ENCODE results near the gene ZSCAN29.
A peak's percentile ranks its signal among the peaks of the same experiment; 100 is the strongest.

The ZSCAN29 gene

GRCh38 chr15:43325039-43325684 lies 45.7 kb downstream of the ZSCAN29 start:
- TF ChIP-seq EGR1 (IDR thresholded peaks at IDR 0.05), result no peak
- no peak for TF ChIP-seq EP300 (IDR thresholded peaks at IDR 0.05; ENCODE audit: borderline replicate concordance)
- TF ChIP-seq YY1 (IDR thresholded peaks at IDR 0.05; ENCODE audit: low read depth), result no peak
- TF ChIP-seq, protein P1, sequence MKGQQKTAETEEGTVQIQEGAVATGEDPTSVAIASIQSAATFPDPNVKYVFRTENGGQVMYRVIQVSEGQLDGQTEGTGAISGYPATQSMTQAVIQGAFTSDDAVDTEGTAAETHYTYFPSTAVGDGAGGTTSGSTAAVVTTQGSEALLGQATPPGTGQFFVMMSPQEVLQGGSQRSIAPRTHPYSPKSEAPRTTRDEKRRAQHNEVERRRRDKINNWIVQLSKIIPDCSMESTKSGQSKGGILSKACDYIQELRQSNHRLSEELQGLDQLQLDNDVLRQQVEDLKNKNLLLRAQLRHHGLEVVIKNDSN (IDR thresholded peaks at IDR 0.05), result no peak
- TF ChIP-seq NFIC (IDR thresholded peaks at IDR 0.05), result no peak
- no peak for TF ChIP-seq MAX (IDR thresholded peaks at IDR 0.05)
- TF ChIP-seq ZBTB7A (IDR thresholded peaks at IDR 0.05; ENCODE audit: low read depth), result no peak
- no peak for TF ChIP-seq RAD21 (IDR thresholded peaks at IDR 0.05; ENCODE audit: low read depth)
- no peak for TF ChIP-seq TEAD4 (IDR thresholded peaks at IDR 0.05)
- TF ChIP-seq, protein P2, sequence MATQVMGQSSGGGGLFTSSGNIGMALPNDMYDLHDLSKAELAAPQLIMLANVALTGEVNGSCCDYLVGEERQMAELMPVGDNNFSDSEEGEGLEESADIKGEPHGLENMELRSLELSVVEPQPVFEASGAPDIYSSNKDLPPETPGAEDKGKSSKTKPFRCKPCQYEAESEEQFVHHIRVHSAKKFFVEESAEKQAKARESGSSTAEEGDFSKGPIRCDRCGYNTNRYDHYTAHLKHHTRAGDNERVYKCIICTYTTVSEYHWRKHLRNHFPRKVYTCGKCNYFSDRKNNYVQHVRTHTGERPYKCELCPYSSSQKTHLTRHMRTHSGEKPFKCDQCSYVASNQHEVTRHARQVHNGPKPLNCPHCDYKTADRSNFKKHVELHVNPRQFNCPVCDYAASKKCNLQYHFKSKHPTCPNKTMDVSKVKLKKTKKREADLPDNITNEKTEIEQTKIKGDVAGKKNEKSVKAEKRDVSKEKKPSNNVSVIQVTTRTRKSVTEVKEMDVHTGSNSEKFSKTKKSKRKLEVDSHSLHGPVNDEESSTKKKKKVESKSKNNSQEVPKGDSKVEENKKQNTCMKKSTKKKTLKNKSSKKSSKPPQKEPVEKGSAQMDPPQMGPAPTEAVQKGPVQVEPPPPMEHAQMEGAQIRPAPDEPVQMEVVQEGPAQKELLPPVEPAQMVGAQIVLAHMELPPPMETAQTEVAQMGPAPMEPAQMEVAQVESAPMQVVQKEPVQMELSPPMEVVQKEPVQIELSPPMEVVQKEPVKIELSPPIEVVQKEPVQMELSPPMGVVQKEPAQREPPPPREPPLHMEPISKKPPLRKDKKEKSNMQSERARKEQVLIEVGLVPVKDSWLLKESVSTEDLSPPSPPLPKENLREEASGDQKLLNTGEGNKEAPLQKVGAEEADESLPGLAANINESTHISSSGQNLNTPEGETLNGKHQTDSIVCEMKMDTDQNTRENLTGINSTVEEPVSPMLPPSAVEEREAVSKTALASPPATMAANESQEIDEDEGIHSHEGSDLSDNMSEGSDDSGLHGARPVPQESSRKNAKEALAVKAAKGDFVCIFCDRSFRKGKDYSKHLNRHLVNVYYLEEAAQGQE (IDR thresholded peaks at IDR 0.05; ENCODE audit: low read depth), result no peak
- no peak for TF ChIP-seq CREB1 (IDR thresholded peaks at IDR 0.05; ENCODE audit: low read depth)
- no peak for TF ChIP-seq TCF12 (IDR thresholded peaks at IDR 0.05; ENCODE audit: low read depth)

GRCh38 chr15:43318990-43319771 lies 51.7 kb downstream of the ZSCAN29 start:
- no peak for TF ChIP-seq ZBTB7A (IDR thresholded peaks at IDR 0.05; ENCODE audit: low read depth)
- TF ChIP-seq TAF1 (IDR thresholded peaks at IDR 0.05; ENCODE audit: low read depth), result no peak
- no peak for TF ChIP-seq YY1 (IDR thresholded peaks at IDR 0.05; ENCODE audit: low read depth)
- TF ChIP-seq RAD21 (IDR thresholded peaks at IDR 0.05; ENCODE audit: low read depth), result no peak
- TF ChIP-seq, protein P1 (IDR thresholded peaks at IDR 0.05), result no peak
- no peak for TF ChIP-seq TCF12 (IDR thresholded peaks at IDR 0.05; ENCODE audit: low read depth)
- TF ChIP-seq CREB1 (IDR thresholded peaks at IDR 0.05; ENCODE audit: low read depth), result no peak
- no peak for TF ChIP-seq CEBPB (IDR thresholded peaks at IDR 0.05)
- no peak for TF ChIP-seq TEAD4 (IDR thresholded peaks at IDR 0.05)
- TF ChIP-seq EGR1 (IDR thresholded peaks at IDR 0.05), result no peak
- TF ChIP-seq FOXM1 (IDR thresholded peaks at IDR 0.05; ENCODE audit: borderline replicate concordance, low read depth), result no peak
- no peak for TF ChIP-seq NFIC (IDR thresholded peaks at IDR 0.05)
- TF ChIP-seq MAX (IDR thresholded peaks at IDR 0.05), result no peak
- no peak for TF ChIP-seq EP300 (IDR thresholded peaks at IDR 0.05; ENCODE audit: borderline replicate concordance)
- TF ChIP-seq, protein P2 (IDR thresholded peaks at IDR 0.05; ENCODE audit: low read depth), result no peak

DNA sequence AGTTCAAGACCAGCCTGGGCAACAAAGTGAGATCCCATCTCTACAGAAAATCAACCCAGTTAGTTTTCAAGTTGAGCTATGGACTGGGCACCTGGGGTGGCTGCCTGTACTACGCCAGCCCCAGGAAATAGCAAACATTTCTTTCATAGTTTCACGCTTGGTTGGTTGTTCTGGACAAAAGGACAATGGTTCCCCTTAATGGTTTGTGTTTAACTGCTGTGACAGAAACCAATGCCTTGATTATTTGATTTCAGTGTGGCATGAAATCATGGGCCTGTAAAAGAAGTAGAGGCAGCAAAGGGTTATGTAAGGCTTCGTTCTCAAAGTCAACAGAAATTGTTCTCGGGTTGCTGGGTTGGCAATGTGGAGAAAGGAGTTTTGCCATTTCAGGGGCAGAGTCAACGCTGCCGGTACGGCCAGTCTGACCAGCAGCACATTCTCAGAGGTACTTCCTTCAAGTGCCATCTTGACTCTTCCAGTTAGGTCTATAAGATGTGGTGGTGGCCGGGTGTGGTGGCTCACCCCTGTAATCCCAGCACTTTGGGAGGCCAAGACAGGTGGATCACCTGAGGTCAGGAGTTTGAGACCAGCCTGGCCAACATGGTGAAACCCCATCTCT lies 53.2 kb downstream of the ZSCAN29 start:
- peak; percentile 98 for TF ChIP-seq TEAD4 (IDR thresholded peaks at IDR 0.05)
- TF ChIP-seq, protein P2 (IDR thresholded peaks at IDR 0.05; ENCODE audit: low read depth), result no peak
- TF ChIP-seq YY1 (IDR thresholded peaks at IDR 0.05; ENCODE audit: low read depth), result peak; percentile 68
- TF ChIP-seq, protein P1 (IDR thresholded peaks at IDR 0.05), result peak; percentile 19; the same call in 1 of the 2 replicates
- TF ChIP-seq NFIC (IDR thresholded peaks at IDR 0.05), result peak; percentile 84
- TF ChIP-seq MAX (IDR thresholded peaks at IDR 0.05), result peak; percentile 66
- TF ChIP-seq TAF1 (IDR thresholded peaks at IDR 0.05; ENCODE audit: low read depth), result 0 out of 2 replicates have a peak, but pooled peaks have one; percentile 6
- no peak for TF ChIP-seq EGR1 (IDR thresholded peaks at IDR 0.05)
- TF ChIP-seq CEBPB (IDR thresholded peaks at IDR 0.05), result peak; percentile 83
- TF ChIP-seq FOXM1 (IDR thresholded peaks at IDR 0.05; ENCODE audit: borderline replicate concordance, low read depth), result peak; percentile 95
- peak; percentile 98 for TF ChIP-seq TCF12 (IDR thresholded peaks at IDR 0.05; ENCODE audit: low read depth)
- no peak for TF ChIP-seq CREB1 (IDR thresholded peaks at IDR 0.05; ENCODE audit: low read depth)
- peak; percentile 98 for TF ChIP-seq EP300 (IDR thresholded peaks at IDR 0.05; ENCODE audit: borderline replicate concordance)
- TF ChIP-seq ZBTB7A (IDR thresholded peaks at IDR 0.05; ENCODE audit: low read depth), result no peak
- TF ChIP-seq RAD21 (IDR thresholded peaks at IDR 0.05; ENCODE audit: low read depth), result peak; percentile 25

Measured in Ishikawa (cell line).